LNCAP (cell line): ENCODE results near the gene HOMER1.

ENCODE experiments used
- CTCF ChIP-seq: fragments of 450-650 bp; IDR thresholded peaks from 2 replicates; pipeline ENCODE4 v1.5.1; 2017; ENCODE audit warnings: mild to moderate bottlenecking

The HOMER1 gene

GRCh38 chr5:79484731-79485130, 29.2 kb downstream of the HOMER1 start:
- no peak for TF ChIP-seq CTCF

- no peak for TF ChIP-seq CTCF
Observed at GRCh38 chr5:79481574-79481973, 32.4 kb downstream of the HOMER1 start.

- TF ChIP-seq CTCF, result no peak
Observed at GRCh38 chr5:79480991-79481390, 32.9 kb downstream of the HOMER1 start.

GRCh38 chr5:79475152-79475466, 38.8 kb downstream of the HOMER1 start:
- no peak for TF ChIP-seq CTCF

GRCh38 chr5:79474367-79475151, 39.4 kb downstream of the HOMER1 start:
- no peak for TF ChIP-seq CTCF

GRCh38 chr5:79471556-79471955, 42.4 kb downstream of the HOMER1 start:
- no peak for TF ChIP-seq CTCF

GRCh38 chr5:79464695-79465332, 49.1 kb downstream of the HOMER1 start:
- TF ChIP-seq CTCF, result peak; percentile 76

- no peak for TF ChIP-seq CTCF
Observed at GRCh38 chr5:79464278-79464677, 49.7 kb downstream of the HOMER1 start.
